A673 (cell line): Measurements from ENCODE around the gene BOLA2B.
"Not testable (repeated sequence)": the region's sequence is repeated elsewhere in the genome, so short reads cannot be mapped to it uniquely, and the experiment has no call there.

Experiments used
- EZH2 ChIP-seq: fragments of 200-600 bp; sonication (generic); IDR thresholded peaks from 2 replicates; pipeline ENCODE4 v1.6.1; 2017; ENCODE audit warnings: borderline replicate concordance, low read depth, mild to moderate bottlenecking, mixed read lengths, antibody characterized with exemption, low read length; ENCODE audit not compliant: poor library complexity, severe bottlenecking
- TF ChIP-seq, protein P1 (sequence below): fragments of 300-800, 200-600 bp; sonication (generic); conservative IDR thresholded peaks from 2 replicates; pipeline ENCODE4 v1.5.1; 2017; ENCODE audit warnings: low read depth, mild to moderate bottlenecking, antibody characterized with exemption, low read length, moderate library complexity, mixed read lengths

- TF ChIP-seq, protein P1, sequence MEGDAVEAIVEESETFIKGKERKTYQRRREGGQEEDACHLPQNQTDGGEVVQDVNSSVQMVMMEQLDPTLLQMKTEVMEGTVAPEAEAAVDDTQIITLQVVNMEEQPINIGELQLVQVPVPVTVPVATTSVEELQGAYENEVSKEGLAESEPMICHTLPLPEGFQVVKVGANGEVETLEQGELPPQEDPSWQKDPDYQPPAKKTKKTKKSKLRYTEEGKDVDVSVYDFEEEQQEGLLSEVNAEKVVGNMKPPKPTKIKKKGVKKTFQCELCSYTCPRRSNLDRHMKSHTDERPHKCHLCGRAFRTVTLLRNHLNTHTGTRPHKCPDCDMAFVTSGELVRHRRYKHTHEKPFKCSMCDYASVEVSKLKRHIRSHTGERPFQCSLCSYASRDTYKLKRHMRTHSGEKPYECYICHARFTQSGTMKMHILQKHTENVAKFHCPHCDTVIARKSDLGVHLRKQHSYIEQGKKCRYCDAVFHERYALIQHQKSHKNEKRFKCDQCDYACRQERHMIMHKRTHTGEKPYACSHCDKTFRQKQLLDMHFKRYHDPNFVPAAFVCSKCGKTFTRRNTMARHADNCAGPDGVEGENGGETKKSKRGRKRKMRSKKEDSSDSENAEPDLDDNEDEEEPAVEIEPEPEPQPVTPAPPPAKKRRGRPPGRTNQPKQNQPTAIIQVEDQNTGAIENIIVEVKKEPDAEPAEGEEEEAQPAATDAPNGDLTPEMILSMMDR, result not testable (repeated sequence)
- not testable (repeated sequence) for TF ChIP-seq EZH2
These were observed 5.6 kb upstream of the BOLA2B start, which contains the start of gene SULT1A3 for GRCh38 chr16:30199049-30199448.
